Activated T-helper 9 cell treated with anti-CD3 and anti-CD28 coated beads, Interleukin-2, amount 50 U/mL, for 16 hours (primary cell): ENCODE results near the gene CABLES2.

Experiments
- DNase-seq: peaks from one replicate; pipeline ENCODE4 v3.0.0-alpha.2; 2020; ENCODE audit warnings: low read depth

CABLES2 gene

GRCh38 chr20:62347445-62347844, 59.6 kb downstream of the CABLES2 start:
- DNase-seq, result no peak

GRCh38 chr20:62347151-62347404, 60.0 kb downstream of the CABLES2 start:
- no peak for DNase-seq

GRCh38 chr20:62346398-62347150, 60.5 kb downstream of the CABLES2 start:
- DNase-seq, result no peak

GRCh38 chr20:62345681-62346370, 61.3 kb downstream of the CABLES2 start:
- DNase-seq, result no peak

GRCh38 chr20:62344782-62345181, 62.3 kb downstream of the CABLES2 start:
- DNase-seq, result no peak

- no peak for DNase-seq
Measured at GRCh38 chr20:62344092-62344491, 63.0 kb downstream of the CABLES2 start.

GRCh38 chr20:62342910-62343309, 64.2 kb downstream of the CABLES2 start:
- no peak for DNase-seq

GRCh38 chr20:62339647-62340062, 67.4 kb downstream of the CABLES2 start:
- no peak for DNase-seq
